LNCaP clone FGC (cell line): Measurements from ENCODE around the gene ATP8B1.

ENCODE experiments used
- DNase-seq: peaks from one replicate; pipeline ENCODE4 v3.0.0-alpha.2; 2011; ENCODE audit warnings: low read depth
- H3K4me3 ChIP-seq: 2 replicates; pipeline ENCODE4 v1.5.1; 2011; ENCODE audit warnings: mild to moderate bottlenecking, low read depth, low read length, control low read depth
- CTCF ChIP-seq: IDR thresholded peaks from 2 replicates; pipeline ENCODE4 v1.5.1; 2012; ENCODE audit warnings: mild to moderate bottlenecking; ENCODE audit not compliant: control insufficient read depth, insufficient read depth; ENCODE audit errors: extremely low read depth

The ATP8B1 gene

GRCh38 chr18:57709335-57709734, 93.8 kb downstream of the ATP8B1 start:
- TF ChIP-seq CTCF = no peak
- H3K4me3 ChIP-seq = no peak overlapping the region
- DNase-seq = no peak

DNA sequence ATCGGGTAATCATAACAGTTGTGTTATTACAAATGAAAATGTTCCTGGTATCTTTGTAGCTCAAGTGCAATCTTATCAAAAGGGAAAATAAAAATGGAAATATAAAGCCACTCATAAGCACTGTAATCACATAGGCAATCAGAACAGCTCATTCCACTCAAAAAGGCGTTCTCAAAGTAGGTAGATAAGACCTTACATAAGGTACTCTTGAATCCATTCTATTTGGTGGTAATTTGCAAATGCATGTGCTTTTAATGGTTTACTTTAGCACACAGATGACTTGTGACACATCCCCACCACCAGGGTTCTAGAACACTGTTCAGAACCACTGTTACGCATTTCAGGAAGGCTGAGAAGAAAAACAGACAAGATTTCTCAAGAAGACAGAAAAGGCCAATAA, 94.8 kb downstream of the ATP8B1 start:
- TF ChIP-seq CTCF = no peak

DNA sequence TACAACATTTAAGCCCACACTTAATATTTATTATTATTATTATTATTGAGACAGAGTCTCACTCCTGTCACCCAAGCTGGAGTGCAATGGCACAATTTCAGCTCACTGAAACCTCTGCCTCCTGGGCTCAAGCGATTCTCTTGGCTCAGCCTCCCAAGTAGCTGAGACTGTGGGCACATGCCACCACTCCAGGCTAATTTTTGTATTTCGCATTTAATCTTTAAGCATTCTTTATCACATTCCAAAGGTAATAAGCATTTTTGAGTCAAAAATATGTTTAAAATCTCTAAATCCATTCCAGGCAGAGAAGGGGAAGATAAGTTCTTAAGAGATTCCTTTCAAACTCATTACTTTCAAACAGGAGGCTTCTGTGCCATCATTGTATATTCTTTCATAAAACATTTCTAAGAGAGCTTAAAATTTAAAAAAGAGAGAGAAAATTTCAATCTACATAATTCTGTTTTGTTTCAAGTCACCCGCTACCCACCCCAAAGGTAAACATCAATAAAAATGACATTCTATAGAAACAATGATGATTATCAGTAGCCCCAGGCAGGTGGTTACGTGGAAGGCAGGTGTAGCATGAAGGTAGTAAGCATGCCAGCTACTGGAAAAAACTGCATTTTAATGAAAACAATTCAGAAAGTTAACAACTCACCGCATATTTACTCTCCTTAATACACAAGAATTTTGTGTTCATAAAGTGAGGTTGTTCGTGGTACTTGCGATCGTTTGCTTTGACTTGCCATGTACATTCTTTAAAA, 97.1 kb downstream of the ATP8B1 start:
- peak; percentile 74 for DNase-seq
- TF ChIP-seq CTCF = no peak

More for the DNA sequence above, 94.8 kb downstream of the ATP8B1 start:
- H3K4me3 ChIP-seq = no peak overlapping the region
- no peak for DNase-seq

GRCh38 chr18:57705011-57705410, 98.1 kb downstream of the ATP8B1 start:
- TF ChIP-seq CTCF = no peak
- DNase-seq = no peak
- no peak overlapping the region for H3K4me3 ChIP-seq

More for the DNA sequence above, 97.1 kb downstream of the ATP8B1 start:
- H3K4me3 ChIP-seq = peak overlapping the region; percentile 2; the same call in 1 of the 2 replicates

DNA sequence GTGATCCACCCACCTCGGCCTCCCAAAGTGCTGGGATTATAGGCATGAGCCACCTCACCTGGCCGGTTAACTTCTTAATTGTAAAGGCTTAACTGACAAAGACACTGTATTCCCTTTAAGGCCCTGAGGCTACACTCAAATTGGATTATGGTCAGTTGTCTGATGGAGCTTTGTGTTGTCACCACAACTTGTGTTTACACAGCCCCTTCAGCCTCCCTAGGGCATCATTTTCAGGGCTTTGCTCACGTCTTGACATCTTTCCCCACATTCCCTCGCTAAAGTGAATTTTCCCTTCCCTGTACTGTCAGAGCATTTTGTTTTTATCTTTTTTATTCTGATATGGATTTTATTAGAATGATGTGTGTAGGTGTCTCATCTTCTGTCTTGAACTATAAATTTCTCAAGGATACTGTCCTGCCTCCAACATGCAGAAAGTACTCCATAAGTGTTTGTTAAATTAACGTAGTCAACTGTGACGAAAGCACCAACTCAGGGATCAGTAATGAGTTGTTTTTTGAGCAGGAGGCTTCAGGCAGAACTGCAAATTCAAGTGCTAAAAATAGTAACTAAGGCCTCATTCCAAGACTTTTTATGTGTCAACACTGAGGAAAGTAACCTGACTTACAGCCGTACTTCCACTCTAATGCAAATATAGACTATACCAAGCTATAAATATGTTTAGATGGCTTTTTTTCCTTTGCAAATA, 104.4 kb downstream of the ATP8B1 start:
- no peak for TF ChIP-seq CTCF
- no peak overlapping the region; the same call in 1 of the 2 replicates for H3K4me3 ChIP-seq
- DNase-seq = peak; percentile 79

- no peak for TF ChIP-seq CTCF
- DNase-seq = no peak
- H3K4me3 ChIP-seq = no peak overlapping the region
Observed at GRCh38 chr18:57697426-57697825, 105.7 kb downstream of the ATP8B1 start.
